Measurements from ENCODE around the gene MCAT.

Gene MCAT

GRCh38 chr22:43172191-43172590 lies 29.0 kb upstream of the MCAT start:
- DNase-seq = no peak

- no peak for DNase-seq
These were observed 28.4 kb upstream of the MCAT start for GRCh38 chr22:43171607-43172006.

- no peak for DNase-seq
These were observed 27.9 kb upstream of the MCAT start for GRCh38 chr22:43171019-43171491.

- DNase-seq = no peak
These were observed 26.9 kb upstream of the MCAT start for GRCh38 chr22:43170131-43170480.

- no peak for DNase-seq
These were observed 26.3 kb upstream of the MCAT start for GRCh38 chr22:43169310-43170130.

GRCh38 chr22:43168471-43169309 lies 25.5 kb upstream of the MCAT start:
- DNase-seq = no peak

GRCh38 chr22:43167001-43167589 lies 23.9 kb upstream of the MCAT start:
- DNase-seq = no peak

- no peak for DNase-seq
These were observed 23.1 kb upstream of the MCAT start for GRCh38 chr22:43166132-43166930.

GRCh38 chr22:43164636-43165035 lies 21.4 kb upstream of the MCAT start:
- no peak for DNase-seq

GRCh38 chr22:43163241-43163795 lies 20.1 kb upstream of the MCAT start:
- DNase-seq = no peak

GRCh38 chr22:43162412-43163150 lies 19.4 kb upstream of the MCAT start:
- DNase-seq = no peak

- no peak for DNase-seq
These were observed 17.4 kb upstream of the MCAT start for GRCh38 chr22:43160497-43161126.

GRCh38 chr22:43159484-43160178 lies 16.4 kb upstream of the MCAT start:
- no peak for DNase-seq

- DNase-seq = no peak
These were observed 15.7 kb upstream of the MCAT start for GRCh38 chr22:43158778-43159483.

- DNase-seq = no peak
These were observed 14.8 kb upstream of the MCAT start for GRCh38 chr22:43157874-43158546.

GRCh38 chr22:43156413-43156812 lies 13.2 kb upstream of the MCAT start:
- no peak for DNase-seq

GRCh38 chr22:43155789-43156188 lies 12.6 kb upstream of the MCAT start:
- no peak for DNase-seq

- peak; percentile 55 for DNase-seq
These were observed 11.8 kb upstream of the MCAT start for GRCh38 chr22:43154887-43155536.

- DNase-seq = no peak
These were observed 10.7 kb upstream of the MCAT start for GRCh38 chr22:43153899-43154298.

Measured in CD4-positive, alpha-beta T cell treated with Interferon gamma for 1 hour (primary cell).